SK-N-SH treated with all-trans-retinoic acid at 6 μM for 48 hours (cell line): ENCODE data around the gene RIMBP2.

Experiments used
- ATAC-seq: fragments of 200-7000 bp; cut with Tn5 transposase; 3 replicates; pipeline ENCODE4 v1.9.1; 2020; ENCODE audit warnings: mild to moderate bottlenecking, moderate library complexity
- ARNTL ChIP-seq: fragments of 450-650 bp; formaldehyde crosslinking; IDR thresholded peaks from 2 replicates; pipeline ENCODE4 v1.5.0; 2020; ENCODE audit warnings: low read depth, mild to moderate bottlenecking, moderate library complexity, borderline replicate concordance
- CSDC2 ChIP-seq: fragments of 250-450 bp; sonication (Bioruptor Pico); IDR thresholded peaks from 2 replicates; pipeline ENCODE4 v1.5.0; 2020; ENCODE audit warnings: mild to moderate bottlenecking, moderate library complexity
- ESRRG ChIP-seq: fragments of 250-450 bp; sonication (Bioruptor Pico); IDR thresholded peaks from 2 replicates; pipeline ENCODE4 v1.6.1; 2021; ENCODE audit warnings: mild to moderate bottlenecking
- GLIS3 ChIP-seq: fragments of 250-450 bp; sonication (Bioruptor Pico); IDR thresholded peaks from 2 replicates; pipeline ENCODE4 v1.5.0; 2020; ENCODE audit warnings: mild to moderate bottlenecking, moderate library complexity
- ISL1 ChIP-seq: fragments of 250-450 bp; sonication (Bioruptor Pico); IDR thresholded peaks from 2 replicates; pipeline ENCODE4 v2.1.2; 2022; ENCODE audit warnings: mild to moderate bottlenecking, moderate library complexity
- OSR1 ChIP-seq: fragments of 250-450 bp; sonication (Bioruptor Pico); IDR thresholded peaks from 2 replicates; pipeline ENCODE4 v1.8.0; 2022; ENCODE audit warnings: moderate library complexity, mild to moderate bottlenecking, inconsistent platforms
- PPARA ChIP-seq: fragments of 250-450 bp; sonication (Bioruptor Pico); IDR thresholded peaks from 2 replicates; pipeline ENCODE4 v1.5.0; 2020; ENCODE audit warnings: mild to moderate bottlenecking, borderline replicate concordance
- RARB ChIP-seq: fragments of 250-450 bp; sonication (Bioruptor Pico); IDR thresholded peaks from 2 replicates; pipeline ENCODE4 v1.8.0; 2021; ENCODE audit warnings: mild to moderate bottlenecking, moderate library complexity
- SNAI2 ChIP-seq: fragments of 250-450 bp; sonication (Bioruptor Pico); IDR thresholded peaks from 2 replicates; pipeline ENCODE4 v1.5.0; 2020; ENCODE audit warnings: mild to moderate bottlenecking, moderate library complexity
- TCF4 ChIP-seq: fragments of 250-450 bp; sonication (Bioruptor Pico); IDR thresholded peaks from 2 replicates; pipeline ENCODE4 v1.8.0; 2021; ENCODE audit warnings: mild to moderate bottlenecking, moderate library complexity, borderline replicate concordance
- ZC3H10 ChIP-seq: fragments of 250-450 bp; sonication (Bioruptor Pico); IDR thresholded peaks from 2 replicates; pipeline ENCODE4 v1.5.1; 2021; ENCODE audit warnings: mild to moderate bottlenecking, moderate library complexity
- ZFP3 ChIP-seq: fragments of 250-450 bp; sonication (Bioruptor Pico); IDR thresholded peaks from 2 replicates; pipeline ENCODE4 v1.5.0; 2020; ENCODE audit warnings: mild to moderate bottlenecking, moderate library complexity
- ZFP30 ChIP-seq: fragments of 450-650 bp; formaldehyde crosslinking; IDR thresholded peaks from 2 replicates; pipeline ENCODE4 v1.5.0; 2022; ENCODE audit warnings: mild to moderate bottlenecking, moderate library complexity
- ZNF565 ChIP-seq: fragments of 450-650 bp; formaldehyde crosslinking; conservative IDR thresholded peaks from 2 replicates; pipeline ENCODE4 v1.5.0; 2020; ENCODE audit warnings: low read depth, mild to moderate bottlenecking, moderate library complexity
- ZNF70 ChIP-seq: fragments of 450-650 bp; formaldehyde crosslinking; IDR thresholded peaks from 2 replicates; pipeline ENCODE4 v1.5.0; 2020; ENCODE audit warnings: mild to moderate bottlenecking, moderate library complexity
- ZNF8 ChIP-seq: fragments of 450-650 bp; formaldehyde crosslinking; IDR thresholded peaks from 2 replicates; pipeline ENCODE4 v1.5.0; 2020; ENCODE audit warnings: mild to moderate bottlenecking, moderate library complexity
- TF ChIP-seq, protein P1 (sequence below): fragments of 250-450 bp; sonication (Bioruptor Pico); IDR thresholded peaks from 2 replicates; pipeline ENCODE4 v1.5.1; 2021; ENCODE audit warnings: mild to moderate bottlenecking, moderate library complexity
- TF ChIP-seq, protein P2 (sequence below): fragments of 250-450 bp; sonication (Bioruptor Pico); IDR thresholded peaks from 2 replicates; pipeline ENCODE4 v1.8.0; 2021; ENCODE audit warnings: low read depth, mild to moderate bottlenecking, moderate library complexity, borderline replicate concordance
- TF ChIP-seq, protein P3 (sequence below): fragments of 250-450 bp; sonication (Bioruptor Pico); IDR thresholded peaks from 2 replicates; pipeline ENCODE4 v1.8.0; 2020; ENCODE audit warnings: mild to moderate bottlenecking, moderate library complexity, borderline replicate concordance
- TF ChIP-seq, protein P4 (sequence below): fragments of 250-450 bp; sonication (Bioruptor Pico); IDR thresholded peaks from 2 replicates; pipeline ENCODE4 v1.5.0; 2020; ENCODE audit warnings: mild to moderate bottlenecking, moderate library complexity
- TF ChIP-seq, protein P5 (sequence below): fragments of 250-450 bp; sonication (Bioruptor Pico); IDR thresholded peaks from 2 replicates; pipeline ENCODE4 v1.5.1; 2020; ENCODE audit warnings: low read depth, mild to moderate bottlenecking, moderate library complexity

The RIMBP2 gene

DNA sequence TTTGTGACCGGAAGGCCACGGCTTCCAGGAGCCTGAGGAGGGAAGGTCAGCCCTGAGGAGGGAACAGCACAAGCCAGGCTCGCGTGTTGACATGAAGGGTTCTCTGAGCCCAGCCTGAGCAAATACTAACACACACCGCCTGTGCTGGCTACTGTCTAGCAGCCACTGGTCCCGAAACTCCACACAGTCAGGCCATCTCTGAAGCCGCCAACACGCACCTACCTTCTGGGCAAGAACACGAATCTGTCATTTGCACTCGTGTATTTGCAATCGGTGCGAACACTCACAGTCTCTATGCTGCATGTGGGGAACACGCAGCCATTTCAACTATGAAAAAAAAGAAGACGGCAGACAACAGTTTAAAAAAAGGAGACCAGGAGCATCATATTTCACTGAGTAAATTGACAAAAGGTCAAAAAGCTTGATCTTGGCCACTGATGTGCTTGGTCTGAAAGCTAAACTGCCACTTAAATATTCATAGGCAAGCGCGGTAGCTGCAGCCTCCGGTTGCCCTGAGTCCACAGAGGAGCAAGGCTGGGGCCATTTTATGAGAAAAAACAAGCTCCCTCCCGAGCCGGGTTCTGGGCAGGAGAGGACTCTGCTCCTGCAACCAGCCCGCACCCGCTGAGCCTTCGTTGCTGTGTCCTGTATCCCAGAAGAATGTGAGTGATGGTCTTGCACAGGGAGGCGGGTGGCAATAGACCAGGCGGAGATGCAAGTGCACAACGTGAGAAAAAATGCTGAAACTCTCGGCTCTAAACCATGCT, 57.8 kb downstream of the RIMBP2 start:
- ATAC-seq: no peak
- TF ChIP-seq ZNF8 (CRISPR knock-in tag) (no peak), ISL1 (no peak), PPARA (CRISPR knock-in tag) (no peak), ZC3H10 (no peak), ZNF565 (CRISPR knock-in tag) (no peak), TCF4 (no peak)
- TF ChIP-seq, protein P1, sequence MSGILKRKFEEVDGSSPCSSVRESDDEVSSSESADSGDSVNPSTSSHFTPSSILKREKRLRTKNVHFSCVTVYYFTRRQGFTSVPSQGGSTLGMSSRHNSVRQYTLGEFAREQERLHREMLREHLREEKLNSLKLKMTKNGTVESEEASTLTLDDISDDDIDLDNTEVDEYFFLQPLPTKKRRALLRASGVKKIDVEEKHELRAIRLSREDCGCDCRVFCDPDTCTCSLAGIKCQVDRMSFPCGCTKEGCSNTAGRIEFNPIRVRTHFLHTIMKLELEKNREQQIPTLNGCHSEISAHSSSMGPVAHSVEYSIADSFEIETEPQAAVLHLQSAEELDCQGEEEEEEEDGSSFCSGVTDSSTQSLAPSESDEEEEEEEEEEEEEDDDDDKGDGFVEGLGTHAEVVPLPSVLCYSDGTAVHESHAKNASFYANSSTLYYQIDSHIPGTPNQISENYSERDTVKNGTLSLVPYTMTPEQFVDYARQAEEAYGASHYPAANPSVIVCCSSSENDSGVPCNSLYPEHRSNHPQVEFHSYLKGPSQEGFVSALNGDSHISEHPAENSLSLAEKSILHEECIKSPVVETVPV (CRISPR knock-in tag): no peak
- TF ChIP-seq, protein P2, sequence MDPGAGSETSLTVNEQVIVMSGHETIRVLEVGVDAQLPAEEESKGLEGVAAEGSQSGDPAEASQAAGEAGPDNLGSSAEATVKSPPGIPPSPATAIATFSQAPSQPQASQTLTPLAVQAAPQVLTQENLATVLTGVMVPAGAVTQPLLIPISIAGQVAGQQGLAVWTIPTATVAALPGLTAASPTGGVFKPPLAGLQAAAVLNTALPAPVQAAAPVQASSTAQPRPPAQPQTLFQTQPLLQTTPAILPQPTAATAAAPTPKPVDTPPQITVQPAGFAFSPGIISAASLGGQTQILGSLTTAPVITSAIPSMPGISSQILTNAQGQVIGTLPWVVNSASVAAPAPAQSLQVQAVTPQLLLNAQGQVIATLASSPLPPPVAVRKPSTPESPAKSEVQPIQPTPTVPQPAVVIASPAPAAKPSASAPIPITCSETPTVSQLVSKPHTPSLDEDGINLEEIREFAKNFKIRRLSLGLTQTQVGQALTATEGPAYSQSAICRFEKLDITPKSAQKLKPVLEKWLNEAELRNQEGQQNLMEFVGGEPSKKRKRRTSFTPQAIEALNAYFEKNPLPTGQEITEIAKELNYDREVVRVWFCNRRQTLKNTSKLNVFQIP (CRISPR knock-in tag): no peak
- TF ChIP-seq, protein P3, sequence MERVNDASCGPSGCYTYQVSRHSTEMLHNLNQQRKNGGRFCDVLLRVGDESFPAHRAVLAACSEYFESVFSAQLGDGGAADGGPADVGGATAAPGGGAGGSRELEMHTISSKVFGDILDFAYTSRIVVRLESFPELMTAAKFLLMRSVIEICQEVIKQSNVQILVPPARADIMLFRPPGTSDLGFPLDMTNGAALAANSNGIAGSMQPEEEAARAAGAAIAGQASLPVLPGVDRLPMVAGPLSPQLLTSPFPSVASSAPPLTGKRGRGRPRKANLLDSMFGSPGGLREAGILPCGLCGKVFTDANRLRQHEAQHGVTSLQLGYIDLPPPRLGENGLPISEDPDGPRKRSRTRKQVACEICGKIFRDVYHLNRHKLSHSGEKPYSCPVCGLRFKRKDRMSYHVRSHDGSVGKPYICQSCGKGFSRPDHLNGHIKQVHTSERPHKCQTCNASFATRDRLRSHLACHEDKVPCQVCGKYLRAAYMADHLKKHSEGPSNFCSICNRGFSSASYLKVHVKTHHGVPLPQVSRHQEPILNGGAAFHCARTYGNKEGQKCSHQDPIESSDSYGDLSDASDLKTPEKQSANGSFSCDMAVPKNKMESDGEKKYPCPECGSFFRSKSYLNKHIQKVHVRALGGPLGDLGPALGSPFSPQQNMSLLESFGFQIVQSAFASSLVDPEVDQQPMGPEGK: no peak
- TF ChIP-seq, protein P4, sequence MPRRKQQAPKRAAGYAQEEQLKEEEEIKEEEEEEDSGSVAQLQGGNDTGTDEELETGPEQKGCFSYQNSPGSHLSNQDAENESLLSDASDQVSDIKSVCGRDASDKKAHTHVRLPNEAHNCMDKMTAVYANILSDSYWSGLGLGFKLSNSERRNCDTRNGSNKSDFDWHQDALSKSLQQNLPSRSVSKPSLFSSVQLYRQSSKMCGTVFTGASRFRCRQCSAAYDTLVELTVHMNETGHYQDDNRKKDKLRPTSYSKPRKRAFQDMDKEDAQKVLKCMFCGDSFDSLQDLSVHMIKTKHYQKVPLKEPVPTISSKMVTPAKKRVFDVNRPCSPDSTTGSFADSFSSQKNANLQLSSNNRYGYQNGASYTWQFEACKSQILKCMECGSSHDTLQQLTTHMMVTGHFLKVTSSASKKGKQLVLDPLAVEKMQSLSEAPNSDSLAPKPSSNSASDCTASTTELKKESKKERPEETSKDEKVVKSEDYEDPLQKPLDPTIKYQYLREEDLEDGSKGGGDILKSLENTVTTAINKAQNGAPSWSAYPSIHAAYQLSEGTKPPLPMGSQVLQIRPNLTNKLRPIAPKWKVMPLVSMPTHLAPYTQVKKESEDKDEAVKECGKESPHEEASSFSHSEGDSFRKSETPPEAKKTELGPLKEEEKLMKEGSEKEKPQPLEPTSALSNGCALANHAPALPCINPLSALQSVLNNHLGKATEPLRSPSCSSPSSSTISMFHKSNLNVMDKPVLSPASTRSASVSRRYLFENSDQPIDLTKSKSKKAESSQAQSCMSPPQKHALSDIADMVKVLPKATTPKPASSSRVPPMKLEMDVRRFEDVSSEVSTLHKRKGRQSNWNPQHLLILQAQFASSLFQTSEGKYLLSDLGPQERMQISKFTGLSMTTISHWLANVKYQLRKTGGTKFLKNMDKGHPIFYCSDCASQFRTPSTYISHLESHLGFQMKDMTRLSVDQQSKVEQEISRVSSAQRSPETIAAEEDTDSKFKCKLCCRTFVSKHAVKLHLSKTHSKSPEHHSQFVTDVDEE (CRISPR knock-in tag): no peak

DNA sequence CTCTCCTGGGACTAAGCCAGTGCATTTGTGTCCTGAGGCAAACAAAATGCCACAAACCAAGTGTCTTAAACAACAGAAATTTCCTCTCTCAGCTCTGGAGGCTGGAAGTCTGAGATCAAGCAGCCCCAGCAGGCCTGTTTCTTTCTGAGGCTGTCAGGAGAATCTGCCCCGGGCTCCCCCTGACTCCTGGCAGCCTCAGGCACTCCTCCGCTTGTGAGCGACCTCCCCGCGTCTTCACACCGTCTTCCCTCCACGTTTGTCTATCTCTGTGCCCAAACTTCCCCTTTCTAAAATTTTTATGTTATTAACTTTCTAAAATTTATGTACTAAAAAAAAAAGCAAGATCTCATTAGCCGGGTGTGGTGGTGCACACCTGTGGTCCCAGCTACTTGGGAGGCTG, 59.7 kb downstream of the RIMBP2 start:
- TF ChIP-seq, protein P5, sequence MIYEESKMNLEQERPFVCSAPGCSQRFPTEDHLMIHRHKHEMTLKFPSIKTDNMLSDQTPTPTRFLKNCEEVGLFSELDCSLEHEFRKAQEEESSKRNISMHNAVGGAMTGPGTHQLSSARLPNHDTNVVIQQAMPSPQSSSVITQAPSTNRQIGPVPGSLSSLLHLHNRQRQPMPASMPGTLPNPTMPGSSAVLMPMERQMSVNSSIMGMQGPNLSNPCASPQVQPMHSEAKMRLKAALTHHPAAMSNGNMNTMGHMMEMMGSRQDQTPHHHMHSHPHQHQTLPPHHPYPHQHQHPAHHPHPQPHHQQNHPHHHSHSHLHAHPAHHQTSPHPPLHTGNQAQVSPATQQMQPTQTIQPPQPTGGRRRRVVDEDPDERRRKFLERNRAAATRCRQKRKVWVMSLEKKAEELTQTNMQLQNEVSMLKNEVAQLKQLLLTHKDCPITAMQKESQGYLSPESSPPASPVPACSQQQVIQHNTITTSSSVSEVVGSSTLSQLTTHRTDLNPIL: no peak
- TF ChIP-seq CSDC2 (CRISPR knock-in tag) (no peak), ESRRG (CRISPR knock-in tag) (no peak), ZC3H10 (no peak), ZNF565 (CRISPR knock-in tag) (no peak), ZNF70 (no peak), SNAI2 (CRISPR knock-in tag) (no peak), ZNF8 (CRISPR knock-in tag) (no peak), TCF4 (no peak), GLIS3 (CRISPR knock-in tag) (no peak), OSR1 (CRISPR knock-in tag) (no peak), RARB (CRISPR knock-in tag) (no peak), ZFP30 (CRISPR knock-in tag) (no peak), ARNTL (CRISPR knock-in tag) (no peak), ZFP3 (CRISPR knock-in tag) (no peak)
- TF ChIP-seq, protein P2 (CRISPR knock-in tag): no peak
- TF ChIP-seq, protein P1 (CRISPR knock-in tag): no peak
- TF ChIP-seq, protein P3: no peak
- TF ChIP-seq, protein P4 (CRISPR knock-in tag): no peak
- no peak for ATAC-seq
